AG09309 (cell line): ENCODE measurements around the gene PAEP.

Experiments
- DNase-seq: peaks from one replicate; pipeline ENCODE4 v3.0.0-alpha.2; 2010; ENCODE audit warnings: low read depth
- H3K4me3 ChIP-seq: 2 replicates; pipeline ENCODE4 v1.5.1; 2011; ENCODE audit warnings: mild to moderate bottlenecking, low read depth, low read length, moderate library complexity; ENCODE audit not compliant: control insufficient read depth
- TF ChIP-seq, protein P1 (sequence below): IDR thresholded peaks from 2 replicates; pipeline ENCODE4 v1.5.1; 2011; ENCODE audit warnings: mild to moderate bottlenecking, low read depth, low read length, inconsistent platforms; ENCODE audit not compliant: insufficient read depth, control insufficient read depth; ENCODE audit errors: missing control alignments

The PAEP gene

DNA sequence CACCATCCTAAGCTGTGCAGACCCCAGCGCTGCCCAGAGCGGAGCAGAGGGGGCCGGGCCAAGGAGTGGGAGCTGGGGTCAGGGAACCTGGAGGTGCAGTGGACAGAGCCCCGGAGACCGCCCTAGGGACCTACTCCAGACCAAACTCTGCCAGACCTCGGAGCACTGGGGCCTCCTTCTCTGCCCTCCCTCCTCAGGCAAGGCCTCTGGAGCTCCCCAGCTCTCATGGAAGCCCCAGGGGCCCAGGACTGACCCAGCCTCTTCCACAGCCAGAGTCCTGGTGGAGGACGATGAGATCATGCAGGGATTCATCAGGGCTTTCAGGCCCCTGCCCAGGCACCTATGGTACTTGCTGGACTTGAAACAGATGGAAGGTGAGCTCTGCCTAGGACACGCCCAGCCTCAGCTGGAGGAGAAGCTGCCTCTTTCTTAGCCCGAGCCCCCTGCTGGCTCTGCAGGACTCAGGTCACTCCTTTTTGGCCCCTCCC, 3.6 kb downstream of the PAEP start:
- TF ChIP-seq, protein P1, sequence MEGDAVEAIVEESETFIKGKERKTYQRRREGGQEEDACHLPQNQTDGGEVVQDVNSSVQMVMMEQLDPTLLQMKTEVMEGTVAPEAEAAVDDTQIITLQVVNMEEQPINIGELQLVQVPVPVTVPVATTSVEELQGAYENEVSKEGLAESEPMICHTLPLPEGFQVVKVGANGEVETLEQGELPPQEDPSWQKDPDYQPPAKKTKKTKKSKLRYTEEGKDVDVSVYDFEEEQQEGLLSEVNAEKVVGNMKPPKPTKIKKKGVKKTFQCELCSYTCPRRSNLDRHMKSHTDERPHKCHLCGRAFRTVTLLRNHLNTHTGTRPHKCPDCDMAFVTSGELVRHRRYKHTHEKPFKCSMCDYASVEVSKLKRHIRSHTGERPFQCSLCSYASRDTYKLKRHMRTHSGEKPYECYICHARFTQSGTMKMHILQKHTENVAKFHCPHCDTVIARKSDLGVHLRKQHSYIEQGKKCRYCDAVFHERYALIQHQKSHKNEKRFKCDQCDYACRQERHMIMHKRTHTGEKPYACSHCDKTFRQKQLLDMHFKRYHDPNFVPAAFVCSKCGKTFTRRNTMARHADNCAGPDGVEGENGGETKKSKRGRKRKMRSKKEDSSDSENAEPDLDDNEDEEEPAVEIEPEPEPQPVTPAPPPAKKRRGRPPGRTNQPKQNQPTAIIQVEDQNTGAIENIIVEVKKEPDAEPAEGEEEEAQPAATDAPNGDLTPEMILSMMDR: no peak
- H3K4me3 ChIP-seq: no peak overlapping the region
- no peak for DNase-seq

DNA sequence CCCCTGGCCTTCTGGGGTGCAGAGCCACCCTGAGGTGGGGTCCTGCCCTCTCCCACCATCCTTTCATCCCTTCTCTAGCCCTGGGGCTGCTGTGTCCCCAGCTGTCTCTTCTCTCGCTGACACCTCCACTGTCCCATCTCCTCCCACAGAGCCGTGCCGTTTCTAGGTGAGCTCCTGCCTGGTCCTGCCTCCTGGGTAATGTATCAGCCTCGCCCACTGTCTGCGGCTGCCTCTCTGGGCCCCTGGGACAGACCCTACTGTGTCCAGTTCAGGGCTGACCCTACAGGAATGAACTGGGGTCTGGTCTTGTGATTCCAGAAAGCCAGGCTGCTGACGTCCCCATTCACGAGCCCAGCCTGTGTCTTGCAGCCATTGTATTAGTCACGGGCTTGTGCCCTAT, 4.1 kb downstream of the PAEP start:
- DNase-seq: no peak
- TF ChIP-seq, protein P1: no peak
- no peak overlapping the region for H3K4me3 ChIP-seq

DNA sequence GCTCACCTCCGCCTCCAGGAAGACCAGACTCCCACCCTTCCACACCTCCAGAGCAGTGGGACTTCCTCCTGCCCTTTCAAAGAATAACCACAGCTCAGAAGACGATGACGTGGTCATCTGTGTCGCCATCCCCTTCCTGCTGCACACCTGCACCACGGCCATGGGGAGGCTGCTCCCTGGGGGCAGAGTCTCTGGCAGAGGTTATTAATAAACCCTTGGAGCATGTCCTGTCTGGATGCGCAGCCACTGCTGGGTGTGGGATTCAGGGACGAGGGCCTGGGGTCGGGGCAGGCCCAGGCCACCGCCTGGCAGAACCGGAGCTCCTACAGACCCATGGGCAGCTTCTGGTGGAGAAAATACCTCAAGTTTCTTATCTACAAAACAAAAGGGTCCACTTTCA, 5.0 kb downstream of the PAEP start:
- DNase-seq: no peak

DNA sequence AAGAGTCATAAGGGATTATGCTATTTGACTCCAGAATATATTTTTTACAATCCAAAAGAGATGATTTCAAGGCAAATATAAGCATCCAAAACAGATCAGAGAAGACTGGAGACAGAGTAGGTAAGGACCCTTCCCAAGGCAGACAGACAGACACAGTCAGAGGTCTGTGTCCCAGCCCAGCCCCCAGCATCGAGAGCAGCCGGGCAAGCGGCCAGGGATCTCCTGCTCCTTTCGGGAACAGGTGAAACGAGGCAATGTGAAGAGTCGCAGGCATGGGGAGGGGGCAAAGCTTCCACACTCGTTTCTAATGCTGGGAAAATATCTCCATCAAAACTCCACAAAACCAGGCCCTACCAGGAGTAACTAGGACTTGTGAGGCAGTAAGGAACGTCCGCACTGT, 5.8 kb downstream of the PAEP start:
- no peak overlapping the region for H3K4me3 ChIP-seq
- no peak for DNase-seq
- TF ChIP-seq, protein P1: no peak

More for the DNA sequence above, 5.0 kb downstream of the PAEP start:
- TF ChIP-seq, protein P1: no peak
- no peak overlapping the region for H3K4me3 ChIP-seq

DNA sequence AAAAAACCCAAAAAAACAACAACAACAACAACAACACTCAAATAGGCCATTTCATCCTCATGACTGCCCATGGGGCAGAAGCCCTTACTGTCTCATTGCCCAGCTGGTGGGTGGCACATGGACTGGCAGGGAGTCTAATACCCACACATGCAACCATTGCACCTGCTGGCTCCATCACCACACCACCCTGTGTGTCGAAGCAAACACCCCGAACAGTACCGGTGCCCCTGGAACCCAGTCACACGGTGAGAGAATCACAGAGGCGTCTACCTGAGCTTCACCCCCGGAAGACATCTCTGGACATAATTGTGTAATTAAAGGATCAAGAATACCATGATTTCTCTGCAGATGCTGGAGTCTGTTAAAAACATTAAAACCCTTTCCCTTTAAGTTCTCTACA, 6.5 kb downstream of the PAEP start:
- no peak for DNase-seq
- no peak overlapping the region for H3K4me3 ChIP-seq
- TF ChIP-seq, protein P1: no peak

DNA sequence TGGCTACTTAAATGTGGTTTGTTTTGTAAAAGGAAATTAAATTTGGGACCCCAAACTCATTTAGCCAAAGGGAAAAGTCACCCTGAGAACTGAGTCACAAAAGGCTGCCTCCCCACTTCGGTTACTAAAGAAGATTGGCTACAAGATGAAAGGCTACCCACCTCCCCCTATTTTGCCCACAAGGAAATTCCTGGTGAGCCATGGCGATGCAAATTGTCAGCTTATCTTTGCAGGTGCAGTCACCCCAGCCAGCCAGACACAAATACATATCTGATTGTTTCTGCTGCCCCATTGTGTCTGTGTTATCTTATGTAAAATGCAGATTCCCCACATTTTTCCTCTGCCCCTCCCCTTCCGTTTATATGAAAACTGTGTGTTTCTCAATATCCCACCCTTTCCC, 8.9 kb downstream of the PAEP start:
- H3K4me3 ChIP-seq: no peak overlapping the region
- TF ChIP-seq, protein P1: no peak
- DNase-seq: no peak

DNA sequence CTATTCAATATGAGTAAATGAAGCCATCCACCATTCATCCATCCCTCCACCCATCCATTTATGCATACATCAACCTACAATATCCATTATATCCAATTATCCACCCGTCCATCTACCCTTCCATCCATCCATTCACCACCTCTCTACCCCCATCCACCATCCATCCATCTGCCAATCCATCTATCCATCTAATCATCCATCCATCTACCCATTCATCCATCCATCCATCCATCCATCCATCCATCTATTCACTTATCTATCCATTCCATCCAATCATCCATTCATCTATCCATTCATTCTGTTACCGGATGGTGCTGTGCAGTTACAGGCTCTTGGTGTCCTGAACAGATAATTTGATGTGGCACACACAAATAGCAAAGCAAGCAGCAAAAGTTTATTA, 10.7 kb downstream of the PAEP start:
- no peak for DNase-seq
- TF ChIP-seq, protein P1: no peak
- H3K4me3 ChIP-seq: no peak overlapping the region
